ENCODE measurements around the gene MANBA. TPM values are rescaled to one million over a fixed set of nuclear protein-coding genes. Genes with fewer than 3 reads are reported as not detected.

Gene MANBA
- total RNA-seq, 4 donors from 2014 or later: 10.4 to 21.7 (median 15.1) TPM

- DNase-seq: no peak
- TF ChIP-seq POLR2A (IDR thresholded peaks at IDR 0.05) (no peak), CTCF (IDR thresholded peaks at IDR 0.05) (no peak)
- intact Hi-C loops (cut with DNase I): no loop called here
- peaks cover 16 to 100% (median 18%) of the 10 kb centered on the region in 3 donors for H3K36me3 ChIP-seq
- H3K4me3 ChIP-seq: no peak overlapping the region
- H3K9me3 ChIP-seq: no peaks in the 10 kb centered on the region
- 70 to 85% methylated on average over 2 of the region's 2 CpGs for WGBS, 2 donors
- H3K4me1 ChIP-seq: no peaks in the 10 kb centered on the region
- no peaks in the 10 kb centered on the region for H3K27me3 ChIP-seq
- H3K27ac ChIP-seq: no peak overlapping the region
Measured at GRCh38 chr4:102799816-102800215, 39.0 kb upstream of the MANBA start.

- Histone ChIP-seq H3K27me3 (no peaks in the 10 kb centered on the region), H3K27ac (no peak overlapping the region), H3K4me1 (no peaks in the 10 kb centered on the region), H3K9me3 (no peaks in the 10 kb centered on the region), H3K4me3 (no peak overlapping the region), H3K36me3 (peaks cover 9 to 85% (median 12%) of the 10 kb centered on the region in 3 donors)
- TF ChIP-seq POLR2A (IDR thresholded peaks at IDR 0.05): no peak
- no peak for TF ChIP-seq CTCF (IDR thresholded peaks at IDR 0.05)
- 91 to 95% methylated on average over 2 of the region's 2 CpGs for WGBS, 2 donors
- intact Hi-C loops (cut with DNase I): no loop called here
- DNase-seq: no peak
Measured at GRCh38 chr4:102794999-102795398, 34.2 kb upstream of the MANBA start.

- H3K4me1 ChIP-seq: peaks cover 0 to 5% (median 0%) of the 10 kb centered on the region in 3 donors
- peaks cover 3 to 59% (median 4%) of the 10 kb centered on the region in 3 donors for H3K36me3 ChIP-seq
- no peak for DNase-seq
- 75 to 80% methylated on average over 2 of the region's 2 CpGs for WGBS, 2 donors
- no peaks in the 10 kb centered on the region for H3K9me3 ChIP-seq
- H3K4me3 ChIP-seq: no peak overlapping the region
- intact Hi-C loops (cut with DNase I): no loop called here
- H3K27ac ChIP-seq: no peak overlapping the region
- H3K27me3 ChIP-seq: no peaks in the 10 kb centered on the region
- TF ChIP-seq CTCF (IDR thresholded peaks at IDR 0.05) (no peak), POLR2A (IDR thresholded peaks at IDR 0.05) (no peak)
Measured at GRCh38 chr4:102792361-102792936, 31.7 kb upstream of the MANBA start.

- Histone ChIP-seq H3K36me3 (peaks cover 0 to 49% (median 0%) of the 10 kb centered on the region in 3 donors), H3K4me3 (no peak overlapping the region), H3K27me3 (no peaks in the 10 kb centered on the region), H3K9me3 (no peaks in the 10 kb centered on the region), H3K4me1 (peaks cover 0 to 5% (median 0%) of the 10 kb centered on the region in 3 donors), H3K27ac (no peak overlapping the region)
- 0 to 97% methylated on average over 1 to 6 of the region's 7 CpGs for WGBS, 2 donors
- no peak for DNase-seq
- TF ChIP-seq POLR2A (IDR thresholded peaks at IDR 0.05) (no peak), CTCF (IDR thresholded peaks at IDR 0.05) (no peak)
- intact Hi-C loops (cut with DNase I): no loop called here
Measured at GRCh38 chr4:102791318-102791835, 30.6 kb upstream of the MANBA start.

- DNase-seq: no peak
- H3K4me1 ChIP-seq: peaks cover 0 to 5% (median 0%) of the 10 kb centered on the region in 3 donors
- no peak overlapping the region for H3K27ac ChIP-seq
- no peak for TF ChIP-seq CTCF (IDR thresholded peaks at IDR 0.05)
- TF ChIP-seq POLR2A (IDR thresholded peaks at IDR 0.05): no peak
- 39 to 41% methylated on average over 3 of the region's 3 CpGs for WGBS, 2 donors
- peaks cover 0 to 28% (median 0%) of the 10 kb centered on the region in 3 donors for H3K36me3 ChIP-seq
- no peak overlapping the region for H3K4me3 ChIP-seq
- no peaks in the 10 kb centered on the region for H3K27me3 ChIP-seq
- intact Hi-C loops (cut with DNase I): no loop called here
- H3K9me3 ChIP-seq: no peaks in the 10 kb centered on the region
Measured at GRCh38 chr4:102789317-102789717, 28.5 kb upstream of the MANBA start.

Measured in esophagus squamous epithelium (tissue), 5 donors.